Measurements from ENCODE around the gene TNFAIP1. TPM values are rescaled to one million over a fixed set of nuclear protein-coding genes. Genes with fewer than 3 reads are reported as not detected.
"Not testable (repeated sequence)": the region's sequence is repeated elsewhere in the genome, so short reads cannot be mapped to it uniquely, and the experiment has no call there.

Gene TNFAIP1
- total RNA-seq, 1 donor from 2014 or later = 25.9 TPM

GRCh38 chr17:28324781-28325180 is 10.8 kb upstream of the TNFAIP1 start:
- no peak for DNase-seq

- DNase-seq = no peak
Measured at GRCh38 chr17:28325211-28325610, 10.3 kb upstream of the TNFAIP1 start.

GRCh38 chr17:28326114-28326513 is 9.4 kb upstream of the TNFAIP1 start:
- DNase-seq = no peak

GRCh38 chr17:28327031-28327607 is 8.4 kb upstream of the TNFAIP1 start:
- no peak for DNase-seq

GRCh38 chr17:28327709-28328108 is 7.9 kb upstream of the TNFAIP1 start:
- DNase-seq = no peak

- DNase-seq = no peak
Measured at GRCh38 chr17:28328325-28328724, 7.2 kb upstream of the TNFAIP1 start.

GRCh38 chr17:28330671-28331070 is 4.9 kb upstream of the TNFAIP1 start:
- no peak for DNase-seq

- DNase-seq = no peak
Measured at GRCh38 chr17:28331891-28332420, 3.6 kb upstream of the TNFAIP1 start.

- no peak for DNase-seq
Measured at GRCh38 chr17:28333083-28333746, 2.3 kb upstream of the TNFAIP1 start.

- DNase-seq = no peak
Measured at GRCh38 chr17:28334171-28334570, 1.4 kb upstream of the TNFAIP1 start.

- no peak for DNase-seq
Measured at GRCh38 chr17:28334666-28335200, 828 bp upstream of the TNFAIP1 start.

- no peak for DNase-seq
Measured at GRCh38 chr17:28335959-28336871, 654 bp downstream of the TNFAIP1 start.

- no peak for DNase-seq
Measured at GRCh38 chr17:28338056-28338768, 2.7 kb downstream of the TNFAIP1 start.

- DNase-seq = not testable (repeated sequence)
Measured at GRCh38 chr17:28338769-28339212, 3.2 kb downstream of the TNFAIP1 start.

GRCh38 chr17:28339431-28339830 is 3.9 kb downstream of the TNFAIP1 start:
- no peak for DNase-seq

GRCh38 chr17:28340374-28340773 is 4.8 kb downstream of the TNFAIP1 start:
- DNase-seq = no peak

- DNase-seq = no peak
Measured at GRCh38 chr17:28341516-28341915, 6.0 kb downstream of the TNFAIP1 start.

GRCh38 chr17:28342313-28342712 is 6.8 kb downstream of the TNFAIP1 start:
- no peak for DNase-seq

- no peak for DNase-seq
Measured at GRCh38 chr17:28343491-28343932, 8.0 kb downstream of the TNFAIP1 start.

- DNase-seq = no peak
Measured at GRCh38 chr17:28344011-28344410, 8.4 kb downstream of the TNFAIP1 start.

- no peak for DNase-seq
Measured at GRCh38 chr17:28344435-28344901, 8.9 kb downstream of the TNFAIP1 start.

All from occipital lobe (tissue), 2 donors.